SK-N-SH (cell line): ENCODE measurements around the gene NR5A2. TPM values are rescaled to one million over a fixed set of nuclear protein-coding genes. Genes with fewer than 3 reads are reported as not detected.

ENCODE experiments used
- CTCF ChIA-PET: fragments of 300-600, 350-600 bp; formaldehyde crosslinking; extraction: SDS; loops from one replicate; lab custom pipeline; 2021; lab: Yijun Ruan, JAX
- POLR2A ChIA-PET: fragments of 350-600 bp; sonication (Branson Sonifier 250); formaldehyde crosslinking; extraction: SDS; loops from one replicate; lab custom pipeline; 2020; ENCODE audit warnings: antibody characterized with exemption, inconsistent platforms; lab: Yijun Ruan, JAX
- DNase-seq: peaks from one replicate; pipeline ENCODE4 v3.0.0; 2012
- H2AFZ ChIP-seq: fragments of 200-600 bp; sonication (generic); 2 replicates; pipeline ENCODE4 v1.8.1; 2016; ENCODE audit warnings: antibody characterized with exemption, mild to moderate bottlenecking, low read depth
- H3F3A ChIP-seq: fragments of 200-600 bp; sonication (generic); replicated peaks from 2 replicates; pipeline ENCODE3; 2016; ENCODE audit warnings: antibody characterized with exemption, mild to moderate bottlenecking; ENCODE audit not compliant: insufficient read depth
- H3K27ac ChIP-seq, 2 experiments: fragments of 200-500 bp in 1 of 2; fragments of 200-600 bp in 1 of 2; sonication (Bioruptor generic) in 1 of 2; sonication (generic), shearing (Covaris generic) in 1 of 2; 2 replicates each; pipeline versions ENCODE4 v1.5.1 to v1.6.1; 2014 to 2016; ENCODE audit warnings: low read depth in 2 of 2, inconsistent platforms in 1 of 2, low read length in 1 of 2, mild to moderate bottlenecking in 1 of 2, mixed read lengths in 1 of 2
- H3K27me3 ChIP-seq: fragments of 200-600 bp; sonication (generic), shearing (Covaris generic); 2 replicates; pipeline ENCODE4 v1.6.1; 2016; ENCODE audit warnings: mixed run types; ENCODE audit not compliant: insufficient read depth
- H3K36me3 ChIP-seq, 2 experiments: fragments of 200-500 bp in 1 of 2; fragments of 200-600 bp in 1 of 2; sonication (Bioruptor generic) in 1 of 2; sonication (generic) in 1 of 2; replicated peaks in 1 of 2; 2 replicates each; pipeline versions ENCODE3 to v1.5.1; 2014 to 2016; ENCODE audit warnings: low read length in 1 of 2, mild to moderate bottlenecking in 1 of 2; ENCODE audit not compliant: insufficient read depth in 2 of 2, control insufficient read depth in 1 of 2
- H3K4me1 ChIP-seq, 2 experiments: fragments of 200-500 bp in 1 of 2; fragments of 200-600 bp in 1 of 2; sonication (Bioruptor generic) in 1 of 2; sonication (generic), shearing (Covaris generic) in 1 of 2; 2 replicates each; pipeline versions ENCODE4 v1.5.1 to v1.6.1; 2014 to 2016; ENCODE audit warnings: low read depth in 1 of 2, low read length in 1 of 2, mixed run types in 1 of 2; ENCODE audit not compliant: insufficient read depth in 2 of 2, control insufficient read depth in 1 of 2
- H3K4me2 ChIP-seq: fragments of 200-600 bp; sonication (generic), shearing (Covaris generic); 2 replicates; pipeline ENCODE4 v1.6.1; 2017; ENCODE audit warnings: mixed run types
- H3K4me3 ChIP-seq, 2 experiments: fragments of 200-500 bp in 1 of 2; fragments of 200-600 bp in 1 of 2; sonication (Bioruptor generic) in 1 of 2; sonication (generic), shearing (Covaris generic) in 1 of 2; 2 replicates each; pipeline versions ENCODE4 v1.5.1 to v1.8.1; 2014 to 2016; ENCODE audit warnings: low read depth in 2 of 2, inconsistent platforms in 1 of 2, low read length in 1 of 2, mild to moderate bottlenecking in 1 of 2, mixed read lengths in 1 of 2, moderate library complexity in 1 of 2
- H3K79me2 ChIP-seq: fragments of 200-600 bp; sonication (generic); 2 replicates; pipeline ENCODE4 v1.8.1; 2017; ENCODE audit warnings: mild to moderate bottlenecking; ENCODE audit not compliant: insufficient read depth
- H3K9ac ChIP-seq: fragments of 200-600 bp; sonication (generic); 2 replicates; pipeline ENCODE4 v1.6.1; 2017; ENCODE audit warnings: mixed run types
- H3K9me2 ChIP-seq: fragments of 200-600 bp; sonication (generic); 2 replicates; pipeline ENCODE4 v1.6.1; 2017; ENCODE audit warnings: mixed run types
- H3K9me3 ChIP-seq: fragments of 200-600 bp; sonication (generic); 2 replicates; pipeline ENCODE4 v1.6.1; 2017; ENCODE audit warnings: mixed run types, mild to moderate bottlenecking, moderate library complexity
- H4K20me1 ChIP-seq: fragments of 200-600 bp; sonication (generic); 2 replicates; pipeline ENCODE4 v1.6.1; 2017; ENCODE audit warnings: mild to moderate bottlenecking, mixed run types; ENCODE audit not compliant: insufficient read depth
- CHD2 ChIP-seq: fragments of 150-350 bp; IDR thresholded peaks from 2 replicates; pipeline ENCODE4 v1.6.1; 2018; ENCODE audit warnings: low read length; ENCODE audit not compliant: partially characterized antibody
- CTCF ChIP-seq: fragments of 200-600 bp; sonication (generic); IDR thresholded peaks from 2 replicates; pipeline ENCODE4 v1.6.1; 2017; ENCODE audit warnings: antibody characterized with exemption, mild to moderate bottlenecking, moderate library complexity
- FOXM1 ChIP-seq: IDR thresholded peaks from 2 replicates; pipeline ENCODE4 v1.4.0; 2012; ENCODE audit warnings: low read depth, mild to moderate bottlenecking
- GABPA ChIP-seq: IDR thresholded peaks from 2 replicates; pipeline ENCODE4 v1.4.0; 2012; ENCODE audit warnings: low read depth, mild to moderate bottlenecking
- GATA2 ChIP-seq: sonication (generic); formaldehyde crosslinking; IDR thresholded peaks from 2 replicates; pipeline ENCODE4 v1.5.0; 2020; ENCODE audit warnings: mild to moderate bottlenecking, missing genetic modification reagents
- IRF3 ChIP-seq: fragments of 150-350 bp; IDR thresholded peaks from 2 replicates; pipeline ENCODE4 v1.6.1; 2016; ENCODE audit warnings: mild to moderate bottlenecking, low read depth, low read length
- JUND ChIP-seq: IDR thresholded peaks from 2 replicates; pipeline ENCODE4 v1.4.0; 2012
- MAX ChIP-seq: IDR thresholded peaks from 2 replicates; pipeline ENCODE4 v1.4.0; 2012; ENCODE audit warnings: low read depth
- MXI1 ChIP-seq: IDR thresholded peaks from 2 replicates; pipeline ENCODE4 v1.6.1; 2012; ENCODE audit warnings: mild to moderate bottlenecking, low read depth, low read length, improper control_type of control experiment
- NRF1 ChIP-seq: IDR thresholded peaks from 2 replicates; pipeline ENCODE4 v1.6.1; 2012; ENCODE audit warnings: low read depth, mild to moderate bottlenecking, low read length
- RCOR1 ChIP-seq: fragments of 150-350 bp; IDR thresholded peaks from 2 replicates; pipeline ENCODE4 v1.6.1; 2017; ENCODE audit warnings: antibody characterized with exemption, low read length
- RFX5 ChIP-seq: IDR thresholded peaks from 2 replicates; pipeline ENCODE4 v1.6.1; 2012; ENCODE audit warnings: mild to moderate bottlenecking, improper control_type of control experiment, low read length
- TEAD4 ChIP-seq: IDR thresholded peaks from 2 replicates; pipeline ENCODE4 v1.4.0; 2012; ENCODE audit warnings: mild to moderate bottlenecking, borderline replicate concordance; ENCODE audit not compliant: insufficient read depth
- USF1 ChIP-seq: IDR thresholded peaks from 2 replicates; pipeline ENCODE4 v1.4.0; 2012; ENCODE audit warnings: low read depth, borderline replicate concordance
- USF2 ChIP-seq: fragments of 150-350 bp; IDR thresholded peaks from 2 replicates; pipeline ENCODE4 v1.6.1; 2017; ENCODE audit warnings: antibody characterized with exemption, low read length, low read depth, borderline replicate concordance
- WGBS: methylation state at CpG from one replicate; pipeline ENCODE4 v1.1.6; 2017; ENCODE audit warnings: low lambda C conversion rate; 5-methylcytosine and 5-hydroxymethylcytosine counted together
- polyA plus RNA-seq, 3 experiments: library from polyadenylated mRNA; depleted of rRNA; stranded (reverse); fragments of >200 nt; gene quantifications; 2 replicates each; pipeline ENCODE4 v1.2.3, GENCODE V29; 2012

The NR5A2 gene
- polyA plus RNA-seq, 1 of the 3 experiments (the other 2 are of a cell fraction), result not detected

GRCh38 chr1:199982606-199983005 is 44.9 kb upstream of the NR5A2 start:
- ChIA-PET POLR2A (no interaction called here), CTCF (no interaction called here)
- Histone ChIP-seq H3K9ac (no peak overlapping the region), H3K9me3 (no peaks in the 10 kb centered on the region), H3K4me1 (no peaks in the 10 kb centered on the region), H2AFZ (no peak overlapping the region), H3K4me3 (no peak overlapping the region), H4K20me1 (no peaks in the 10 kb centered on the region), H3K27ac (no peak overlapping the region), H3K27me3 (no peaks in the 10 kb centered on the region), H3K36me3 (no peaks in the 10 kb centered on the region), H3K79me2 (no peaks in the 10 kb centered on the region), H3F3A (no peaks in the 10 kb centered on the region), H3K4me2 (no peak overlapping the region), H3K9me2 (no peaks in the 10 kb centered on the region)
- 58% methylated on average over 6 of the region's 6 CpGs for WGBS
- TF ChIP-seq MAX (no peak), TEAD4 (no peak), MXI1 (no peak), NRF1 (no peak), RFX5 (no peak)
- no peak for DNase-seq

- Histone ChIP-seq H3K36me3 (no peaks in the 10 kb centered on the region), H3K27ac (no peak overlapping the region), H3K4me3 (no peak overlapping the region), H2AFZ (no peak overlapping the region), H3K9me2 (no peaks in the 10 kb centered on the region), H3K79me2 (no peaks in the 10 kb centered on the region), H4K20me1 (no peaks in the 10 kb centered on the region), H3K9ac (no peak overlapping the region), H3K27me3 (no peaks in the 10 kb centered on the region), H3F3A (no peaks in the 10 kb centered on the region), H3K4me1 (no peaks in the 10 kb centered on the region), H3K9me3 (no peaks in the 10 kb centered on the region), H3K4me2 (no peak overlapping the region)
- TF ChIP-seq FOXM1 (no peak), USF1 (no peak), GATA2 (CRISPR knock-in tag) (no peak), RCOR1 (no peak), IRF3 (no peak), GABPA (no peak), USF2 (no peak), JUND (no peak), CHD2 (no peak), MXI1 (no peak), CTCF (no peak)
- WGBS, result 48% methylated on average over 3 of the region's 3 CpGs
- no peak for DNase-seq
- ChIA-PET CTCF (no interaction called here), POLR2A (no interaction called here)
These were observed 44.0 kb upstream of the NR5A2 start for GRCh38 chr1:199983531-199983930.
